Astrocyte (in vitro differentiated cells and primary cell): ENCODE data around the gene PEA15. TPM values are rescaled to one million over a fixed set of nuclear protein-coding genes. Genes with fewer than 3 reads are reported as not detected.

Experiments used
- DNase-seq: peaks from one replicate; pipeline ENCODE4 v3.0.0-alpha.2; 2010; ENCODE audit warnings: low read depth
- FAIRE-seq: peaks from 2 replicates; lab custom pipeline; 2011; peaks lifted over from hg19 to GRCh38; lab: Jason Lieb, UNC
- H2AFZ ChIP-seq: 2 replicates; pipeline ENCODE4 v1.6.0; 2012; ENCODE audit warnings: low read depth, low read length, inconsistent platforms
- H3K27ac ChIP-seq: 2 replicates; pipeline ENCODE4 v1.5.1; 2011; ENCODE audit warnings: low read depth, low read length, inconsistent platforms
- H3K27me3 ChIP-seq: 2 replicates; pipeline ENCODE4 v1.6.0; 2011; ENCODE audit warnings: low read length, inconsistent platforms; ENCODE audit not compliant: insufficient read depth
- H3K36me3 ChIP-seq: 2 replicates; pipeline ENCODE4 v1.5.1; 2011; ENCODE audit warnings: low read length, inconsistent platforms; ENCODE audit not compliant: insufficient read depth
- H3K4me1 ChIP-seq: 2 replicates; pipeline ENCODE4 v1.5.1; 2011; ENCODE audit warnings: low read length, inconsistent platforms; ENCODE audit not compliant: insufficient read depth
- H3K4me2 ChIP-seq: 2 replicates; pipeline ENCODE4 v1.6.0; 2012; ENCODE audit warnings: low read length, inconsistent platforms
- H3K4me3 ChIP-seq: 2 replicates; pipeline ENCODE4 v1.5.1; 2011; ENCODE audit warnings: low read depth, mild to moderate bottlenecking, low read length, inconsistent platforms; ENCODE audit not compliant: insufficient read depth
- H3K79me2 ChIP-seq: 2 replicates; pipeline ENCODE4 v1.6.0; 2012; ENCODE audit warnings: mild to moderate bottlenecking, low read length, inconsistent platforms; ENCODE audit not compliant: insufficient read depth
- H3K9ac ChIP-seq: 2 replicates; pipeline ENCODE4 v1.6.0; 2012; ENCODE audit warnings: mild to moderate bottlenecking, low read length, inconsistent platforms
- H3K9me3 ChIP-seq: 2 replicates; pipeline ENCODE4 v1.5.1; 2012; ENCODE audit warnings: low read depth, mild to moderate bottlenecking, low read length, inconsistent platforms; ENCODE audit not compliant: insufficient read depth
- H4K20me1 ChIP-seq: 2 replicates; pipeline ENCODE4 v1.6.0; 2012; ENCODE audit warnings: low read length, inconsistent platforms; ENCODE audit not compliant: insufficient read depth
- H3K27ac Mint-ChIP-seq: one replicate; pipeline ENCODE4 v1.8.0; 2021; ENCODE audit warnings: mild to moderate bottlenecking, mixed read lengths; ENCODE audit not compliant: unreplicated experiment
- H3K27me3 Mint-ChIP-seq: one replicate; pipeline ENCODE4 v1.8.0; 2021; ENCODE audit warnings: low read depth, mixed read lengths; ENCODE audit not compliant: unreplicated experiment
- H3K36me3 Mint-ChIP-seq: one replicate; pipeline ENCODE4 v1.8.0; 2021; ENCODE audit warnings: low read depth, mixed read lengths; ENCODE audit not compliant: unreplicated experiment
- H3K4me1 Mint-ChIP-seq: one replicate; pipeline ENCODE4 v1.8.0; 2021; ENCODE audit warnings: low read depth, mixed read lengths; ENCODE audit not compliant: unreplicated experiment
- H3K4me3 Mint-ChIP-seq: one replicate; pipeline ENCODE4 v1.8.0; 2021; ENCODE audit warnings: mild to moderate bottlenecking, moderate library complexity, mixed read lengths; ENCODE audit not compliant: unreplicated experiment
- H3K9me3 Mint-ChIP-seq: one replicate; pipeline ENCODE4 v1.8.0; 2021; ENCODE audit warnings: mild to moderate bottlenecking, mixed read lengths; ENCODE audit not compliant: unreplicated experiment
- CTCF ChIP-seq: IDR thresholded peaks from 2 replicates; pipeline ENCODE4 v1.5.1; 2011; ENCODE audit warnings: low read depth, mild to moderate bottlenecking, inconsistent platforms, low read length, moderate library complexity; ENCODE audit not compliant: insufficient read depth
- EZH2 ChIP-seq: IDR thresholded peaks from 2 replicates; pipeline ENCODE4 v1.6.1; 2012; ENCODE audit warnings: mild to moderate bottlenecking, low read length, inconsistent platforms; ENCODE audit not compliant: insufficient read depth
- total RNA-seq: library from RNA; stranded (reverse); gene quantifications from 2 replicates; pipeline ENCODE4 v1.2.1, GENCODE V29; 2021

PEA15 gene
- total RNA-seq, 1 donor from 2014 or later = 470 TPM

DNA sequence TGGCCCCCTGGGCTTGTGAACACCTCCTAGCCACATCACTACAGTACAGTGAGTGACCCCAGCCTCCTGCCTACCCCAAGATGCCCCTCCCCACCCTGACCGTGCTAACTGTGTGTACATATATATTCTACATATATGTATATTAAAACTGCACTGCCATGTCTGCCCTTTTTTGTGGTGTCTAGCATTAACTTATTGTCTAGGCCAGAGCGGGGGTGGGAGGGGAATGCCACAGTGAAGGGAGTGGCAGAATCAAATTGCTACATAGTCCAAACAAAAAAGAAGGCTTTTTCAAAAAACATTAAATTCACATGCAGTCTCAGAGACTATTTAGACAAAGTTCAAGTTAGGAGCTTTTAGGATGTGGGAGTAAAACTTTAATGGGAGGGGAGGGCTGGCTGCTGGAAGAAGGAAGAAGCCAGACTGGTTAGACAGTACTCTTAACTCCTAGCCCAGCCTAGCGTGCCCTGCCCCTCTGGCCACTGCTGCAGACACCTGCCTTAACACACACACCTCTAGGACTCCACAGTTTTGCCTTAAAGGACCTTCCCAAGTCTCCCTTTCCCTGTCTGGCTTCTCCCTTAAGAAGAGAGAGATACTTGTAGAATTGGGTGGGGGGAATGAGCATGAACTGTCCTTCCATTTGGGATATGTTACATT is 9.4 kb downstream of the PEA15 start:
- no peak overlapping the region for H3K4me3 ChIP-seq
- H3K4me2 ChIP-seq = no peak overlapping the region
- Mint-ChIP-seq H3K27me3 (no peaks in the 10 kb centered on the region), H3K4me3 (peak overlapping the region; percentile 66), H3K36me3 (peaks cover 32% of the 10 kb centered on the region), H3K27ac (peak overlapping the region; percentile 83), H3K9me3 (no peaks in the 10 kb centered on the region), H3K4me1 (peaks cover 71% of the 10 kb centered on the region)
- peaks cover 23% of the 10 kb centered on the region for H3K79me2 ChIP-seq
- H4K20me1 ChIP-seq = peaks cover 84% of the 10 kb centered on the region
- no peak overlapping the region for H3K27ac ChIP-seq
- no peaks in the 10 kb centered on the region for H3K27me3 ChIP-seq
- H3K9ac ChIP-seq = no peak overlapping the region
- no peaks in the 10 kb centered on the region for H3K9me3 ChIP-seq
- FAIRE-seq (no peak), DNase-seq (no peak)
- peaks cover 69% of the 10 kb centered on the region for H3K36me3 ChIP-seq
- TF ChIP-seq CTCF = no peak
- TF ChIP-seq EZH2 = no peak
- peaks cover 30% of the 10 kb centered on the region for H3K4me1 ChIP-seq
- H2AFZ ChIP-seq = no peak overlapping the region

- TF ChIP-seq EZH2 = no peak
- no peak for TF ChIP-seq CTCF
- Histone ChIP-seq H3K36me3 (peaks cover 76% of the 10 kb centered on the region), H3K27me3 (no peaks in the 10 kb centered on the region), H3K9me3 (no peaks in the 10 kb centered on the region), H4K20me1 (peaks cover 75% of the 10 kb centered on the region), H3K9ac (peak overlapping the region; percentile 2), H3K4me3 (no peak overlapping the region), H3K79me2 (peaks cover 6% of the 10 kb centered on the region), H2AFZ (no peak overlapping the region), H3K27ac (no peak overlapping the region), H3K4me2 (no peak overlapping the region), H3K4me1 (peaks cover 16% of the 10 kb centered on the region)
- peaks cover 29% of the 10 kb centered on the region for H3K36me3 Mint-ChIP-seq
- DNase-seq (no peak), FAIRE-seq (no peak)
- H3K27ac Mint-ChIP-seq = no peak overlapping the region
- H3K27me3 Mint-ChIP-seq = no peaks in the 10 kb centered on the region
- no peak overlapping the region for H3K4me3 Mint-ChIP-seq
- H3K9me3 Mint-ChIP-seq = no peaks in the 10 kb centered on the region
- peaks cover 58% of the 10 kb centered on the region for H3K4me1 Mint-ChIP-seq
Measured at GRCh38 chr1:160216301-160216700, 11.1 kb downstream of the PEA15 start.

DNA sequence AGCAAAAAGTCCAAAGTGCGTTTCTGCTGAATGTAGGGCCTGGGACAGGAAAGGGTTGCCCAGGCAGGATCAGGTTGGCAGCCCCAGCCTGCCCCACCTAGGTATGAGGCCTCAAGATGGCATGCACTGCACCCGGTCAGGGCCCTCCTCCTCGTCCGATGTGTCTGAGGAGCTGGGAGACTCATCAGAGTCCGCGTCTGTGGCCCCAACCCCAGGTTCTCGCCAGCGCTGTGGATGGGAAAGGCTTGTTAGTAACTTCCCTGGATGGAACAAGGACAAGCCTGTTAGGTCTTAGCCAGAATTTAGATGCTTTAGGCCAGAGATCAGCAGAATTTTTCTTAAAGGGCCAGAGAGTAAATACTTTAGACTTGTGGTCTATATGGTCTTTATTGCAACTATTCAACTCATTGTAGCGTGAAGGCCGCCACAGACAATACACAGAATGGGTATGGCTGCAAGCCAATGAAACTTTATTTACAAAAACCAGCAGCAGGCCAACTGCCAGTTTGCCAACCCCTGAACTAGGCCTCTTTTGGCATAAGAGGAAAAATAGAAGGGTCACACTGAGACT is 12.4 kb downstream of the PEA15 start:
- Histone ChIP-seq H3K79me2 (no peaks in the 10 kb centered on the region), H3K27ac (no peak overlapping the region), H3K4me3 (no peak overlapping the region), H3K27me3 (no peaks in the 10 kb centered on the region), H3K9ac (peak overlapping the region; percentile 21), H3K9me3 (no peaks in the 10 kb centered on the region), H2AFZ (no peak overlapping the region), H4K20me1 (peaks cover 70% of the 10 kb centered on the region), H3K4me1 (peaks cover 14% of the 10 kb centered on the region), H3K4me2 (peak overlapping the region; percentile 14), H3K36me3 (peaks cover 77% of the 10 kb centered on the region)
- no peak overlapping the region for H3K4me3 Mint-ChIP-seq
- FAIRE-seq = no peak
- peak overlapping the region; percentile 82 for H3K27ac Mint-ChIP-seq
- no peak for DNase-seq
- TF ChIP-seq CTCF = no peak
- no peak for TF ChIP-seq EZH2
- H3K4me1 Mint-ChIP-seq = peaks cover 47% of the 10 kb centered on the region
- H3K27me3 Mint-ChIP-seq = no peaks in the 10 kb centered on the region
- H3K9me3 Mint-ChIP-seq = no peaks in the 10 kb centered on the region
- peaks cover 21% of the 10 kb centered on the region for H3K36me3 Mint-ChIP-seq
